Panc1 (cell line): Measurements from ENCODE around the gene ANO5. TPM values are rescaled to one million over a fixed set of nuclear protein-coding genes. Genes with fewer than 3 reads are reported as not detected.
"Not testable (repeated sequence)": the region's sequence is repeated elsewhere in the genome, so short reads cannot be mapped to it uniquely, and the experiment has no call there.

ENCODE experiments used
- ATAC-seq: fragments of 200-7000 bp; cut with Tn5 transposase; 2 replicates; pipeline ENCODE4 v1.9.1; 2020; ENCODE audit warnings: mild to moderate bottlenecking, moderate library complexity
- BruUV-seq: library from RNA; stranded (reverse); fragments of 400-500 nt; replicated peaks from 2 replicates; lab custom pipeline; 2021; lab: Mats Ljungman, UMichigan
- CTCF ChIA-PET: fragments of 300-600 bp; sonication (Branson Sonifier 250); formaldehyde crosslinking; loops from one replicate; lab custom pipeline; 2022; ENCODE audit warnings: antibody characterized with exemption; lab: Charles Lee
- POLR2A ChIA-PET: fragments of 300-600 bp; sonication (Branson Sonifier 250); formaldehyde crosslinking; loops from one replicate; lab custom pipeline; 2022; ENCODE audit warnings: antibody characterized with exemption; lab: Charles Lee
- DNase-seq: peaks from one replicate; pipeline ENCODE4 v3.0.0-alpha.2; 2010; ENCODE audit warnings: low read depth, low spot score
- H3K27ac ChIP-seq: 2 replicates; pipeline ENCODE4 v1.5.1; 2011; ENCODE audit warnings: mild to moderate bottlenecking, low read length, inconsistent platforms
- H3K27me3 ChIP-seq: fragments of 200-500 bp; sonication (Bioruptor generic); 2 replicates; pipeline ENCODE4 v1.6.0; 2014; ENCODE audit warnings: low read length, inconsistent platforms; ENCODE audit not compliant: control insufficient read depth, insufficient read depth
- H3K36me3 ChIP-seq: fragments of 200-500 bp; sonication (Bioruptor generic); 2 replicates; pipeline ENCODE4 v1.5.1; 2014; ENCODE audit warnings: inconsistent platforms, mild to moderate bottlenecking, low read length, moderate library complexity; ENCODE audit not compliant: control insufficient read depth, insufficient read depth
- H3K4me1 ChIP-seq: 2 replicates; pipeline ENCODE4 v1.5.1; 2011; ENCODE audit warnings: inconsistent platforms, mild to moderate bottlenecking, low read length, moderate library complexity; ENCODE audit not compliant: control insufficient read depth, insufficient read depth
- H3K4me3 ChIP-seq, 2 experiments: 2 replicates each; pipeline ENCODE4 v1.5.1; 2011 to 2012; ENCODE audit warnings: low read depth in 2 of 2, low read length in 2 of 2, mild to moderate bottlenecking in 2 of 2, inconsistent platforms in 1 of 2, moderate library complexity in 1 of 2
- H3K9me3 ChIP-seq: fragments of 200-500 bp; sonication (Bioruptor generic); 2 replicates; pipeline ENCODE4 v1.5.1; 2014; ENCODE audit warnings: low read depth, mild to moderate bottlenecking, inconsistent platforms, low read length, moderate library complexity; ENCODE audit not compliant: control insufficient read depth, insufficient read depth
- POLR2AphosphoS5 ChIP-seq: IDR thresholded peaks from 2 replicates; pipeline ENCODE4 v1.6.1; 2012; ENCODE audit warnings: mild to moderate bottlenecking, low read depth, low read length, moderate library complexity
- SIN3A ChIP-seq: IDR thresholded peaks from 2 replicates; pipeline ENCODE4 v1.6.1; 2012; ENCODE audit warnings: low read depth, mild to moderate bottlenecking, low read length, moderate library complexity, borderline replicate concordance; ENCODE audit not compliant: insufficient read depth
- TCF7L2 ChIP-seq: IDR thresholded peaks from 2 replicates; pipeline ENCODE4 v1.6.1; 2011; ENCODE audit warnings: mild to moderate bottlenecking, low read depth, low read length, inconsistent platforms
- in situ Hi-C: cut with HindIII; loops from 2 replicates; pipeline ENCODE4 v1.10.0; 2016; ENCODE audit warnings: low sequenced_read_pairs, low pct_unique_long_range_greater_than_20kb
- intact Hi-C: fragments of 100-400 bp; cut with micrococcal nuclease; formaldehyde crosslinking; loops from one replicate; pipeline ENCODE4 v1.10.0; 2022; ENCODE audit not compliant: unreplicated experiment
- total RNA-seq: library from RNA; stranded (reverse); gene quantifications from one replicate; pipeline ENCODE4 v1.2.1, GENCODE V29; 2021; ENCODE audit not compliant: unreplicated experiment
- TF ChIP-seq, protein P1 (sequence below): fragments of 450-650 bp; IDR thresholded peaks from 2 replicates; pipeline ENCODE4 v1.5.1; 2017; ENCODE audit warnings: mild to moderate bottlenecking
- TF ChIP-seq, protein P2 (sequence below), 2 experiments: IDR thresholded peaks; 2 replicates each; pipeline ENCODE4 v1.6.1; 2011 to 2012; ENCODE audit warnings: low read depth in 2 of 2, control low read depth in 1 of 2, low read length in 1 of 2, mild to moderate bottlenecking in 1 of 2, moderate library complexity in 1 of 2; ENCODE audit not compliant: insufficient read depth in 1 of 2

The ANO5 gene
- total RNA-seq, 1 experiment from 2014 or later: 1.7 TPM

- DNase-seq (no peak), ATAC-seq (no peak)
- H3K4me3 ChIP-seq: no peak overlapping the region
- no TSS peak for BruUV-seq
- H3K4me1 ChIP-seq: no peaks in the 10 kb centered on the region
- ChIA-PET POLR2A (no interaction called here), CTCF (no interaction called here)
- in situ Hi-C loops: no loop called here
- H3K27ac ChIP-seq: no peak overlapping the region
- no peaks in the 10 kb centered on the region for H3K27me3 ChIP-seq
- intact Hi-C loops: no loop called here
- TF ChIP-seq POLR2AphosphoS5 (no peak), TCF7L2 (no peak), SIN3A (no peak)
- TF ChIP-seq, protein P1, sequence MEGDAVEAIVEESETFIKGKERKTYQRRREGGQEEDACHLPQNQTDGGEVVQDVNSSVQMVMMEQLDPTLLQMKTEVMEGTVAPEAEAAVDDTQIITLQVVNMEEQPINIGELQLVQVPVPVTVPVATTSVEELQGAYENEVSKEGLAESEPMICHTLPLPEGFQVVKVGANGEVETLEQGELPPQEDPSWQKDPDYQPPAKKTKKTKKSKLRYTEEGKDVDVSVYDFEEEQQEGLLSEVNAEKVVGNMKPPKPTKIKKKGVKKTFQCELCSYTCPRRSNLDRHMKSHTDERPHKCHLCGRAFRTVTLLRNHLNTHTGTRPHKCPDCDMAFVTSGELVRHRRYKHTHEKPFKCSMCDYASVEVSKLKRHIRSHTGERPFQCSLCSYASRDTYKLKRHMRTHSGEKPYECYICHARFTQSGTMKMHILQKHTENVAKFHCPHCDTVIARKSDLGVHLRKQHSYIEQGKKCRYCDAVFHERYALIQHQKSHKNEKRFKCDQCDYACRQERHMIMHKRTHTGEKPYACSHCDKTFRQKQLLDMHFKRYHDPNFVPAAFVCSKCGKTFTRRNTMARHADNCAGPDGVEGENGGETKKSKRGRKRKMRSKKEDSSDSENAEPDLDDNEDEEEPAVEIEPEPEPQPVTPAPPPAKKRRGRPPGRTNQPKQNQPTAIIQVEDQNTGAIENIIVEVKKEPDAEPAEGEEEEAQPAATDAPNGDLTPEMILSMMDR: no peak
- TF ChIP-seq, protein P2, sequence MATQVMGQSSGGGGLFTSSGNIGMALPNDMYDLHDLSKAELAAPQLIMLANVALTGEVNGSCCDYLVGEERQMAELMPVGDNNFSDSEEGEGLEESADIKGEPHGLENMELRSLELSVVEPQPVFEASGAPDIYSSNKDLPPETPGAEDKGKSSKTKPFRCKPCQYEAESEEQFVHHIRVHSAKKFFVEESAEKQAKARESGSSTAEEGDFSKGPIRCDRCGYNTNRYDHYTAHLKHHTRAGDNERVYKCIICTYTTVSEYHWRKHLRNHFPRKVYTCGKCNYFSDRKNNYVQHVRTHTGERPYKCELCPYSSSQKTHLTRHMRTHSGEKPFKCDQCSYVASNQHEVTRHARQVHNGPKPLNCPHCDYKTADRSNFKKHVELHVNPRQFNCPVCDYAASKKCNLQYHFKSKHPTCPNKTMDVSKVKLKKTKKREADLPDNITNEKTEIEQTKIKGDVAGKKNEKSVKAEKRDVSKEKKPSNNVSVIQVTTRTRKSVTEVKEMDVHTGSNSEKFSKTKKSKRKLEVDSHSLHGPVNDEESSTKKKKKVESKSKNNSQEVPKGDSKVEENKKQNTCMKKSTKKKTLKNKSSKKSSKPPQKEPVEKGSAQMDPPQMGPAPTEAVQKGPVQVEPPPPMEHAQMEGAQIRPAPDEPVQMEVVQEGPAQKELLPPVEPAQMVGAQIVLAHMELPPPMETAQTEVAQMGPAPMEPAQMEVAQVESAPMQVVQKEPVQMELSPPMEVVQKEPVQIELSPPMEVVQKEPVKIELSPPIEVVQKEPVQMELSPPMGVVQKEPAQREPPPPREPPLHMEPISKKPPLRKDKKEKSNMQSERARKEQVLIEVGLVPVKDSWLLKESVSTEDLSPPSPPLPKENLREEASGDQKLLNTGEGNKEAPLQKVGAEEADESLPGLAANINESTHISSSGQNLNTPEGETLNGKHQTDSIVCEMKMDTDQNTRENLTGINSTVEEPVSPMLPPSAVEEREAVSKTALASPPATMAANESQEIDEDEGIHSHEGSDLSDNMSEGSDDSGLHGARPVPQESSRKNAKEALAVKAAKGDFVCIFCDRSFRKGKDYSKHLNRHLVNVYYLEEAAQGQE (IDR thresholded peaks at IDR 0.05; ENCODE audit: insufficient read depth in 1 of 2, low read depth in 2 of 2, low read length in 1 of 2): no peak
- H3K9me3 ChIP-seq: no peaks in the 10 kb centered on the region
- no peaks in the 10 kb centered on the region for H3K36me3 ChIP-seq
These were observed 83.7 kb downstream of the ANO5 start for GRCh38 chr11:22276535-22276934.

DNA sequence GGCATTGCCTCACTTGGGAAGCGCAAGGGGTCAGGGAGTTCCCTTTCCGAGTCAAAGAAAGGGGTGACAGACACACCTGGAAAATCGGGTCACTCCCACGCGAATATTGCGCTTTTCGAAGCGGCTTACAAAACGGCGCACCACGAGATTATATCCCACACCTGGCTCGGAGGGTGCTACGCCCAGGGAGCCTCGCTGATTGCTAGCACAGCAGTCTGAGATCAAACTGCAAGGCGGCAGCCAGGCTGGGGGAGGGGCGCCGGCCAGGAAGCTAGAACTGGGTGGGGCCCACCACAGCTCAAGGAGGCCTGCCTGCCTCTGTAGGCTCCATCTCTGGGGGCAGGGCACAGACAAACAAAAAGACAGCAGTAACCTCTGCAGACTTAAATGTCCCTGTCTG is 92.1 kb downstream of the ANO5 start:
- in situ Hi-C loops, DNase-seq, BruUV-seq, POLR2A ChIA-PET, H3K27me3 ChIP-seq, ATAC-seq, H3K36me3 ChIP-seq, H3K4me1 ChIP-seq, CTCF ChIA-PET, H3K4me3 ChIP-seq, intact Hi-C loops, H3K27ac ChIP-seq, H3K9me3 ChIP-seq: not testable (repeated sequence)

- CTCF ChIA-PET: no interaction called here
- no TSS peak for BruUV-seq
- Histone ChIP-seq H3K27me3 (0 out of 2 replicates have a peak, but pooled peaks cover 2% of the 10 kb centered on the region), H3K4me3 (no peak overlapping the region), H3K36me3 (no peaks in the 10 kb centered on the region), H3K9me3 (no peaks in the 10 kb centered on the region), H3K27ac (no peak overlapping the region), H3K4me1 (no peaks in the 10 kb centered on the region)
- in situ Hi-C loops: no loop called here
- POLR2A ChIA-PET: no interaction called here
- intact Hi-C loops: no loop called here
- ATAC-seq (no peak), DNase-seq (no peak)
- TF ChIP-seq, protein P2 (IDR thresholded peaks at IDR 0.05; ENCODE audit: insufficient read depth in 1 of 2, low read depth in 2 of 2, low read length in 1 of 2): no peak
- TF ChIP-seq TCF7L2: no peak
- TF ChIP-seq SIN3A: no peak
- TF ChIP-seq, protein P1: no peak
- no peak for TF ChIP-seq POLR2AphosphoS5
These were observed 109.5 kb downstream of the ANO5 start for GRCh38 chr11:22302368-22302767.
